Activated CD8-positive, alpha-beta memory T cell treated with anti-CD3 and anti-CD28 coated beads for 4 hours (primary cell): ENCODE results near the gene NUDCD2.

Experiments used
- DNase-seq, 2 donors: peaks; one replicate each; pipeline ENCODE4 v3.0.0-alpha.2; 2020; ENCODE audit warnings: low read depth in 2 of 2

The NUDCD2 gene

GRCh38 chr5:163459819-163460561, at the start of gene NUDCD2:
TSS of gene NUDCD2 (minus strand) at chr5:163460102. CDS start at chr5:163460050, 52 bp downstream.
- DNase-seq = peak; percentile 88 to 90

- DNase-seq = no peak
Observed at GRCh38 chr5:163509291-163509951, 49.5 kb upstream of the NUDCD2 start.

GRCh38 chr5:163508753-163509152, 48.9 kb upstream of the NUDCD2 start:
- no peak for DNase-seq

GRCh38 chr5:163506726-163507125, 46.8 kb upstream of the NUDCD2 start:
- DNase-seq = no peak

- no peak for DNase-seq
Observed at GRCh38 chr5:163506095-163506457, 46.2 kb upstream of the NUDCD2 start.

DNA sequence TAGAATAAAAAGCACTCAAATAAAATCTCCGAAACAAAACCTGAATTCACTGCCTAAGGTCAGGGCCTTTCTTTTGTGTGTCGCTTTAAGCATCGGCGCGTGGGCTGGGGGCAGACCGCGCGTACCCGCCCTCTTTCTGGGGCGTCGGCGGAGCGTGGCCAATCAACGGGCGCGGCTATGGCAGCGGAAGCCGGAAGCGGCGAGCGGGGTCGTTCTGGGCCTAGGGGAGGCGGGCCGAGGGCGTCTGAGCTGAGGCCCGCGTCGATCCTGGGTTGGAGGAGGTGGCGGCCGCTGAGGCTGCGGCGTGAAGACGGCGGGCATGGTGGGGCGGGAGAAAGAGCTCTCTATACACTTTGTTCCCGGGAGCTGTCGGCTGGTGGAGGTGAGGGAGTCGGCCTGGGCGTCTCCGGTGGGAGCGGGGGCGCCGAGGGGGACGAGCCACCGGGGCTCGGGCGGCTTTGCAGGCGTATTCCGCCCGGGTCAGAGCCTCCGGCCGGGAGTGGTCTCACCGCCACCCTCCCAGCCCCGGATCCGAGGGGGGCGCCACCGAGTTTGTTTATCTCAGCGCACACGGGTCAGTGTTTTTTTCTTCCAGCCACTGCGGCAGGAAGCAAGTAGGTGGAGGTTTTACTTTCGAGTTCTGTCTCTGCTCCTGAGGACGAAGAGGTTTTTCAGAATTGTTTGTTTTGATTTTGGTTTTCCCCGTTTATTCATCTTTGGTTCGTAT, 45.6 kb upstream of the NUDCD2 start, which contains the start of gene MAT2B:
MAT2B (plus strand) TSS at position 252 of the 727 bp plus-strand sequence; CDS start at position 320, 68 bp downstream.
- peak; percentile 89 to 90 for DNase-seq

- DNase-seq = no peak
Observed at GRCh38 chr5:163505049-163505367, 45.1 kb upstream of the NUDCD2 start.

DNA sequence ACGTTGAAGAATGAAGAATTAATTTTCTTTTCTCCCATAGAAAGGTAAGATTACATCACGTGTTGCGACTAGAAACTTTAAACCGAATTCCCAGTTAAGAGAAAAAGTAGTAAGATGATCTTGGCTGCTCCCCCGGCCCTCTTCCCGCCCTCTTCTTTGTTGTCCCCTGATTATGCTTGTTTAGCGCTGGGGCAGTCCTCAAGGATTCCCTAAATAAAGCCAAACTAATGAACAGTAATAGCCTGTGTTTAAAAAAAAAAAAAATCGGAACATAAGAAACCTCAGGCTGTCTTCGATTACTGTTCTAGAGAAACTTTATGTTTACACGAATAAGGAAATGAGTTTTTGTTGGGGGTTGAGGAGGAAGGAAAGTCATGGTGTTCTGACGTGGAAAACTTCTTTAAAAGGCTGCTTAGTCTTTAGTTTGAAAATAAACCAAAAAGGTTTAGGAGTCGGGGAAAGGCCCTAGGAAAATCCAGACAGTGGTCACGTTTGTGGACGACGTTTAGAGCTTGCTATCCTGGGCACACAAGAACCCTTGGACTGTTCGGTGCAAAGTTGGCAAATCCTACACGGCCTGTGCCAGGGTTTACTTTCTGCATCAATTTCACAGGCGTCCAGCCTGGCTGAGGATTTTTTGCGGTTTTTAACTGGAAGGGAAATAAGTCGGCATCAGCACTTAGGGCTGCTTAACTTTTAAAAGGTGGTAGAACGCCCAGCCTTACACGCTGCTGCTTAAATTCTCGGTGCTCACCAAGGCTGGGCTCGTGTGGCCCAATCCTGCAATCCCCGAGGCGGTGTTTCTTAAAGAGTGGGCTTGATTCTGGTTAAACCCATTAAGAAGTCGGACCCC, 44.4 kb upstream of the NUDCD2 start:
- peak in 1 of 2 donors; percentile 7 for DNase-seq

GRCh38 chr5:163503106-163504078, 43.5 kb upstream of the NUDCD2 start:
- DNase-seq = no peak

DNA sequence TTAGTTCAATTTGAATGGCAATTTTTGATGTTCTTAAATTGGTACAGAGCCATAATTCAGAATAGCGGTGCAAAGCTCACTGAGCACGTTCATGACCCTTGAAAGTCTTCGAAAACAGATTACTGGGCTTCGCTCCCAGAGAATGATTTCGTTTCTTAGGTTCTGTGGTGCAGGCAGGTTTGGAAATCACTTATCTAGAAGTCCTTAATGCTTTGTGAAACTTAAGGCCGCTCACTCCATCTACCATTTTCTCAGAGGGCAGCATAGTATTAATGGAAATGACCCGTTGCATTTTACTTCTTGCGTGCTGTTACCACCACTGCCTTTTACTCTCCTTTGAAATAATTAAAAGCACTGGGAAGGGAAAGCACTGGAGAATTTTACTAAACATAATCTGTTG, 42.6 kb upstream of the NUDCD2 start:
- no peak for DNase-seq

DNA sequence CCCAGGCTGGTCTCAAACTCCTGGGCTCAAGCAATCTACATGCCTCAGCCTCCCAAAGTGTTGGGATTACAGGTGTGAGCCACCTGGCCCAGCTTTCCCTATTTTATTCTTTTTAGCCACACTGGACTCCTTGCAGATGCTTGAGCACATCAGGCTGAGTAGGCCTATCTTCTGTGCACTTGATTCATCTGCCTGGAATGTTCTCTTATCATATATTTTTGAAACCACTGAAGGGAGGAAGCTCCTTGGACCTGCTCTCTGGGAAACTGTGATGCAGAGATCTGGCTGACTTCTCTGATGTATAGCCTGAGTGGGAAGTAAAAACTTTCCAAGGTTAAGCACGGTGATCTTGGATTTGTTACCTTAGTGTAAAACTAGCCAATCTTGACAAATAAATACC, 39.0 kb upstream of the NUDCD2 start:
- DNase-seq = no peak

DNA sequence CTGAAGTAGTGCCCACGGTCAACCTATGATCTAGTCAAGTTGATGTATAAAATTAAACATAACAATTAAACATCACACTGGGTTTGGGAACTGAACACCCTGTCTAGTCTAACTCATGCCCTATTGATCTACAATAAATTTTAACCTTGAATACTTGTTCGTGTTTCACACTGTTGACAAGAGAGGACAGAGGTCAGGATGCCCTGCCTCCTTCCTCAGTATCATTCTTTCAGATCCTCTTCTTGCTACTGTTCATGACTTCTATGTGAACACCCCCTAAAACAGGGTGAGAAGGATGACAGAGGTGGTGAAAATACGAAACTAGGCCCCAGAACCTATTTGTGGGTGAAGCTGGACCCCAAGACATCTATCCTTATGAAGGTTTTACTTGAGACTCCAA, 37.4 kb upstream of the NUDCD2 start:
- no peak for DNase-seq

- no peak for DNase-seq
Observed at GRCh38 chr5:163496286-163496685, 36.4 kb upstream of the NUDCD2 start.

- DNase-seq = no peak
Observed at GRCh38 chr5:163489745-163490075, 29.8 kb upstream of the NUDCD2 start.

GRCh38 chr5:163489055-163489744, 29.3 kb upstream of the NUDCD2 start:
- no peak for DNase-seq

DNA sequence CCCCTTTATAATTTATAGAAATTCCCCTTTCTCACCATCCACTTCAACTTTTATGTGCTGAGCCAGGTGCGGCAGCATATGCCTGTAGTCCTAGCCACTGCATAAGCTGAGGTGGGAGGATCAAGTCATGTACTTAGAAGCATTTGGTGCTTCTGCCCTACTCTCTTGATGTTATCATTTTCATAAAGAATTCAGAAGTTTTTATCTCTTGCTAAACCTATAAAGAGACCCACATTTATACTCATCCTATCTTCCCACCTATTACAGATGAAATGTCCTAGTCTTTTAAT, 19.0 kb upstream of the NUDCD2 start:
- no peak for DNase-seq

- no peak for DNase-seq
Observed at GRCh38 chr5:163478126-163478981, 18.5 kb upstream of the NUDCD2 start.

GRCh38 chr5:163475411-163475810, 15.5 kb upstream of the NUDCD2 start:
- DNase-seq = no peak

GRCh38 chr5:163473635-163474243, 13.8 kb upstream of the NUDCD2 start:
- DNase-seq = no peak
